Keratinocyte (primary cell): ENCODE results near the gene SKAP1.

Experiments
- EZH2 ChIP-seq: IDR thresholded peaks from one replicate; pipeline ENCODE4 v1.6.1; 2012; ENCODE audit warnings: inconsistent platforms, mild to moderate bottlenecking, low read length, moderate library complexity
- TF ChIP-seq, protein P1 (sequence below), 3 experiments: IDR thresholded peaks in 1 of 3; conservative IDR thresholded peaks in 1 of 3; optimal IDR thresholded peaks in 1 of 3; 2 replicates in 2 of 3; 3 replicates in 1 of 3; pipeline versions ENCODE3 to v1.5.1; 2011; ENCODE audit warnings: low read length in 3 of 3, mild to moderate bottlenecking in 3 of 3, moderate library complexity in 2 of 3, control low read depth in 1 of 3, inconsistent platforms in 1 of 3; ENCODE audit not compliant: insufficient read depth in 2 of 3; ENCODE audit errors: extremely low read depth in 1 of 3

DNA sequence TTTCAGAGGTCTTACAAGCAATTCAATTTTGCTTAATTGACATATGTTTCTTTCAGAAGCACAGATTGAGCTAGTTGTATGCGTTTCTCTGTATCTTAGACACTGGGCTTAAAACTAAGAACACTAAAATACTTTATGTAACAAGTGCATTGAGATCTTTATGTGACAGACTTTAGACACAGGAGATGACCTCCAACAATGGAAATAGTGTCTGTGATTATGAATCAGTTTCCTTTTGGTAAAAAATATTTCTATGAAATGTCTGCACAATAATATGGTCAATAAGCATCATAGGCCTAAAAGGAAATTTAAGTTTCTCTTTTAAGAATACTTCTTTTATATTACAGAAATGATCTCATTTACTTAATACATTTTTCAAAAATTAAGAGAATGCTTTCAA, 153.2 kb downstream of the SKAP1 start:
- TF ChIP-seq, protein P1, sequence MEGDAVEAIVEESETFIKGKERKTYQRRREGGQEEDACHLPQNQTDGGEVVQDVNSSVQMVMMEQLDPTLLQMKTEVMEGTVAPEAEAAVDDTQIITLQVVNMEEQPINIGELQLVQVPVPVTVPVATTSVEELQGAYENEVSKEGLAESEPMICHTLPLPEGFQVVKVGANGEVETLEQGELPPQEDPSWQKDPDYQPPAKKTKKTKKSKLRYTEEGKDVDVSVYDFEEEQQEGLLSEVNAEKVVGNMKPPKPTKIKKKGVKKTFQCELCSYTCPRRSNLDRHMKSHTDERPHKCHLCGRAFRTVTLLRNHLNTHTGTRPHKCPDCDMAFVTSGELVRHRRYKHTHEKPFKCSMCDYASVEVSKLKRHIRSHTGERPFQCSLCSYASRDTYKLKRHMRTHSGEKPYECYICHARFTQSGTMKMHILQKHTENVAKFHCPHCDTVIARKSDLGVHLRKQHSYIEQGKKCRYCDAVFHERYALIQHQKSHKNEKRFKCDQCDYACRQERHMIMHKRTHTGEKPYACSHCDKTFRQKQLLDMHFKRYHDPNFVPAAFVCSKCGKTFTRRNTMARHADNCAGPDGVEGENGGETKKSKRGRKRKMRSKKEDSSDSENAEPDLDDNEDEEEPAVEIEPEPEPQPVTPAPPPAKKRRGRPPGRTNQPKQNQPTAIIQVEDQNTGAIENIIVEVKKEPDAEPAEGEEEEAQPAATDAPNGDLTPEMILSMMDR (optimal IDR thresholded peaks at IDR 0.05 in 1 of 3, IDR thresholded peaks at IDR 0.05 in 1 of 3, conservative IDR thresholded peaks at IDR 0.05 in 1 of 3; ENCODE audit: extremely low read depth in 1 of 3, insufficient read depth in 2 of 3, low read length in 3 of 3): no peak
- no peak for TF ChIP-seq EZH2
